ENCODE measurements around the gene MLLT11.

MLLT11 gene, protein sequence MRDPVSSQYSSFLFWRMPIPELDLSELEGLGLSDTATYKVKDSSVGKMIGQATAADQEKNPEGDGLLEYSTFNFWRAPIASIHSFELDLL

GRCh38 chr1:151060007-151060656 lies at the start of gene MLLT11:
TSS of gene MLLT11 (plus strand) at chr1:151060397. CDS start at chr1:151067225, 6,828 bp downstream.
- H3K4me3 ChIP-seq (ENCODE audit: low read length): peak within 1 kb of the TSS; percentile 94
- peak; percentile 62 for DNase-seq (ENCODE audit: low read depth)
- TF ChIP-seq CTCF (IDR thresholded peaks at IDR 0.05; ENCODE audit: insufficient read depth, low read depth, low read length, missing control alignments): no peak

DNA sequence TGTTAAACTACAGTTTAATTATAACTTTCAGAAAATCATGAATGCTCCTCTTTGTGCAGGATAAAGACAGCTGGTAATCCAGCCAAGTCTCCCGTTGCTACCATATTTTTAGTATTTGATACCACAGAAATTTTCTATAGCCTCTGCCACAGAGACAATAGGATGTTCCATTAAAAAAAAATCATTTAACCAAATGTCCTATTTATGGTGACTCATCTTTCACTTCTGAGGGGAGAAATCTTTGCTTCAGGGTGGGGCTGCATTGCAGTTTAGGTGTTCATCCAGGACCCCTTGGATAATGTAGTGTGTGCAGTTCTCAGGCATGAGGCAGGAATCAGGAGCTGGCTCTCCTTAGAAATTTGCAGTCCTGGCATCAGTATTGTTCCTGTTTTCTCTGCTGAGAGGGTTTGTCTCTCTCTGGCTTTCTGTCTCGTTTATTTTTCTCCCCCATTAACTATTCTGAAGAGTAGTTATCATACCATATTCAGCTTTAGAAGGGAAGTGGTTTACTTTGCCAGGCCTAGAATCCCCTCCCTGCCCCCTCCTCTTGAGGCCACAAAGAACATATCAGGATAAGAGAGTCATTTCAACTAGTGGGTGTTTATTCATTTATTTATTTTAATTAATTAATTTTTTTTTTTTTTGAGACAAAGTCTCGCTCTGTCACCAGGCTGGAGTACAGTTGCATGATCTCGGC lies 48.9 kb upstream of the MLLT11 start:
- DNase-seq (ENCODE audit: low read depth): no peak
- TF ChIP-seq CTCF (IDR thresholded peaks at IDR 0.05; ENCODE audit: insufficient read depth, low read depth, low read length, missing control alignments): no peak
- H3K4me3 ChIP-seq (ENCODE audit: low read length): no peak overlapping the region

DNA sequence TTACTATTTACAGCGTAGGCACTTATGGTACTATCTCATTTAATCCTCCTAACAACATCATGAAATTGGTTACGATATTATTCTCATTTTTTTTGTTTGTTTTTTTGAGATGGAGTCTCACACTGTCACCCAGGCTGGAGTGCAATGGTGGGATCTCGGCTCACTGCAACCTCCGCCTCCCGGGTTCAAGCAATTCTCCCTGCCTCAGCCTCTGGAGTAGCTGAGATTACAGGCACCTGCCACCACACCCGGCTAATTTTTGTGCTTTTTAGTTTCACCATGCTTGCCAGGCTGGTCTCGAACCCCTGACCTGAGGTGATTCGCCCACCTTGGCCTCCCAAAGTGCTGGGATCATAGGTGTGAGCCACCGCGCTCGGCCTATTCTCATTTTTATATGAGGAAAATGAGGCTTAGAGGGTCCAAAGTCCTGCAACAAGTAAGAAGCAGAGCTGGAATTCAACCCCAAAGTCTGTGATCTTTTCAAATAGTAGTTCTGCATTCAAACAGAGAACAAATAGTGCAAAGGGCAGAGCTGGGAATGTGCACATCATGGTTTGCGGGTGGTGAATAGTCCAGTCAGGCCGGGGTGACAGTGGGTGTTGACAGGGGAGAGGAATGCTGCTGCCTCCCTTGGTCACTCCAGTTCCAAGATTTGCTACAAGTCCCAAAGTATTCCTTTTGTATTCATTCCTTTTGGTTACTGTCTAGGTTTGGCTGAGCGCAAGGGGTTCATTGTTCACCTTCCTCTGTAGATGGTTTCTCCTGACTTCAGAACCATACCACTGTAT lies 47.3 kb upstream of the MLLT11 start:
- TF ChIP-seq CTCF (IDR thresholded peaks at IDR 0.05; ENCODE audit: insufficient read depth, low read depth, low read length, missing control alignments): no peak
- no peak overlapping the region for H3K4me3 ChIP-seq (ENCODE audit: low read length)
- no peak for DNase-seq (ENCODE audit: low read depth)

DNA sequence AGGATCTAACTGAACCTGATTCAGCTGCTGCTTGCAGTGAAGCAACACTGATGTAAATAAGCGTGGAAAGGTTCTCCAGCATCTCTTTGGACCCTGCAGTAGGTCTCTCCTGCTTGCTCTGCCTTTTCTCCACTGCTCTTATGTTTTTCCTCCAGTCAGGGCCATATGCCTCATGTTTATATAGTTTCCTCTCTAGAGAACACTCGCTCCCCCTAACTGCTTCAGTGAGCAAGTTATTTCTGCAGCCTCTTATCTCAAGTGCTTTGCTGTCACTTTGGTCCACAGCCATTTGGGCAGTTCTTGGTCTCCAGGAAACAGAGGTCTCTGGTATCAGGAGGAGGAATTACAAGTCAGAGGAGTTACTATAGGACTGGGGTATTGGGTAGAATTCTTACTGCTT lies 46.7 kb upstream of the MLLT11 start:
- no peak for DNase-seq (ENCODE audit: low read depth)
- no peak overlapping the region for H3K4me3 ChIP-seq (ENCODE audit: low read length)
- no peak for TF ChIP-seq CTCF (IDR thresholded peaks at IDR 0.05; ENCODE audit: insufficient read depth, low read depth, low read length, missing control alignments)

- H3K4me3 ChIP-seq (ENCODE audit: low read length): no peak overlapping the region
- TF ChIP-seq CTCF (IDR thresholded peaks at IDR 0.05; ENCODE audit: insufficient read depth, low read depth, low read length, missing control alignments): peak; percentile 87
- peak; percentile 80 for DNase-seq (ENCODE audit: low read depth)
Measured at GRCh38 chr1:151024540-151025146, 35.6 kb upstream of the MLLT11 start.

GRCh38 chr1:151026460-151026859 lies 33.7 kb upstream of the MLLT11 start:
- TF ChIP-seq CTCF (IDR thresholded peaks at IDR 0.05; ENCODE audit: insufficient read depth, low read depth, low read length, missing control alignments): no peak

More at GRCh38 chr1:151026460-151026859, 33.7 kb upstream of the MLLT11 start:
- H3K4me3 ChIP-seq (ENCODE audit: low read length): no peak overlapping the region
- no peak for DNase-seq (ENCODE audit: low read depth)
